Motor neuron (in vitro differentiated cells): ENCODE measurements around the gene PCDH9. TPM values are rescaled to one million over a fixed set of nuclear protein-coding genes. Genes with fewer than 3 reads are reported as not detected.
A peak's percentile ranks its signal among the peaks of the same experiment; 100 is the strongest.

Source experiments
- ATAC-seq, 8 experiments: fragments of 200-7000 bp; cut with Tn5 transposase; replicated peaks in 6 of 8; 2 replicates each; pipeline ENCODE4 v1.8.0; 2021; ENCODE audit warnings: mild to moderate bottlenecking in 8 of 8, moderate library complexity in 8 of 8
- H3K27ac ChIP-seq, 2 donors: fragments of 250-450 bp; sonication (Bioruptor Pico); 2 replicates each; pipeline ENCODE4 v1.9.0; 2021; ENCODE audit warnings: antibody characterized with exemption in 2 of 2, mild to moderate bottlenecking in 2 of 2, moderate library complexity in 1 of 2
- H3K4me1 ChIP-seq, 2 donors: fragments of 250-450 bp; sonication (Bioruptor Pico); replicated peaks in 1 of 2; 2 replicates each; pipeline ENCODE4 v1.6.1; 2021; ENCODE audit warnings: antibody characterized with exemption in 2 of 2, mild to moderate bottlenecking in 2 of 2, moderate library complexity in 1 of 2
- H3K4me3 ChIP-seq, 5 donors: fragments of 250-450 bp; sonication (Bioruptor Pico); 2 replicates each; pipeline ENCODE4 v1.9.0; 2021; ENCODE audit warnings: antibody characterized with exemption in 5 of 5, mild to moderate bottlenecking in 5 of 5, moderate library complexity in 4 of 5
- WGBS, 10 experiments: fragments of 450-650 bp; shearing (Covaris generic); methylation state at CpG; one replicate each; pipeline ENCODE4 v1.0.0; 2022; 5-methylcytosine and 5-hydroxymethylcytosine counted together
- in situ Hi-C, 9 experiments: fragments of 400-800 bp; cut with MboI; loops; one replicate each; pipeline ENCODE4 v1.15.0; 2021; ENCODE audit warnings: low sequenced_read_pairs in 9 of 9, low pct_unique_long_range_greater_than_20kb in 2 of 9; ENCODE audit not compliant: unreplicated experiment in 9 of 9
- total RNA-seq, 8 experiments: library from RNA; unstranded; fragments of 300-600 nt; gene quantifications; 2 replicates each; pipeline versions ENCODE4 v1.2.3 to v1.2.4, GENCODE V29; 2022

The PCDH9 gene
- total RNA-seq, 8 experiments from 2014 or later, result 0.51 to 201 (median 64.7) TPM

DNA sequence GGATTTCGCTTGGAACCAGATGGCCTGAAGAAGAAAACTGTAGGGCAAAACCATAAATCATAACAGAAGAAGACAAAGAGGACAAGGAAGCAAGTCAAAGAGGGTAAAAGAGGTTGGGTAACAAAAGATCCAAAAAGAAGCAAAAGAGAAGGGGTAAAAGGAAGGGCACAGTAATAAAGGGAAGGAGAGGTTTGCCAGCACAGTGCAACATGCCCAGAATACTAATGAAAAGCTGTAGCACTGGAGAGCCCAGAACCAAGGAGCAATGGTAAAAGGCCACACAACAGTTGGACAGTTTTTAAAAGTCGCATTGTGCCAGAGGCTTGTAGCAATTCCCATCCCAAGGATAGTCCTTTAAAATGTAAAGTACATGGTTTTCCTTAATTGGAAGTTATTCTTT is 506.6 kb downstream of the PCDH9 start:
- Histone ChIP-seq H3K4me1 (peaks cover 9 to 16% of the 10 kb centered on the region in 2 donors), H3K4me3 (no peak overlapping the region), H3K27ac (peak overlapping the region in 1 of 2 donors; percentile 22)
- in situ Hi-C loops, result no loop called here
- WGBS, 10 experiments, result 0 to 62% (median 43%) methylated on average over 1 to 2 of the region's 2 CpGs
- ATAC-seq, result peak in 5 of 8 experiments; percentile 54 to 98 (median 88)

DNA sequence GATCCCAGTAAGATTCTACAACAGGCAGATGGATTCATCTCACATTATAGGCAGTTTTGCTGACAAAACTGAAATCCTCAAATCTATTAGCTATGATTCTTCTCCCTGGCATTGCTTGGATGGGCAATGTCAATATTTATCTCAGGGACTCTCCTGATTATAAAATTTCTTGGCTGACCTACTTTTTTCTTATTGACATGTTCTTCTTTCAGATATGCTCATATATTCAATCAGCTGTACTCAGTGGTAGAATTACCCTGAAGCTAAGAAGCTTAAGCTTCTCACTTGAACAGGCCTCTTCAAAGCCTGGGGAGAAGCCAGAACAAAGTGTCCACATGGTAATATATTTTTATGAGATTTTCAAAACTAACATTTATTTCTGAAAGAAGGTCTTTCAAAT is 513.6 kb downstream of the PCDH9 start:
- H3K4me1 ChIP-seq, result peaks cover 0 to 6% of the 10 kb centered on the region in 2 donors
- no peak overlapping the region for H3K4me3 ChIP-seq
- in situ Hi-C loops, result no loop called here
- peak in 1 of 8 experiments; percentile 54 for ATAC-seq
- H3K27ac ChIP-seq, result no peak overlapping the region

DNA sequence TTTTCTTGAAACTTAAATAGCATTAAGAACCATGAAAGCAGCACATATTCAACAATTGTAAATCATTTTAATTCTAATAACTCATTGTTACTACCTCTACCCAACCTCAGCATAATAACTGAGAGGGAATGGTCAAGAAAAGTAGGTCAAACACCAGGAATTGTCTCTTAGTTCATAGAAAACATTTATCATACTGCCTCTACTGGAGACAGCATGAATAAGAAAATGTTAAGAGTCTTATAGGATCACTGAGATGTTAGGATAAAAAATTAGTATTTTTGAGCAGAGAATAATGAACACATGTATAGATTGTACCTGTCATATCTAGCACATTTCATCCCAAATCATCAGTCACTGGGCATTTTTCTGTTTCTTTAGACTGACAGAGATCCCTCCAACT is 515.3 kb downstream of the PCDH9 start:
- ATAC-seq, result no peak
- in situ Hi-C loops, result no loop called here
- Histone ChIP-seq H3K4me1 (peaks cover 0 to 2% of the 10 kb centered on the region in 2 donors), H3K27ac (no peak overlapping the region), H3K4me3 (no peak overlapping the region)

DNA sequence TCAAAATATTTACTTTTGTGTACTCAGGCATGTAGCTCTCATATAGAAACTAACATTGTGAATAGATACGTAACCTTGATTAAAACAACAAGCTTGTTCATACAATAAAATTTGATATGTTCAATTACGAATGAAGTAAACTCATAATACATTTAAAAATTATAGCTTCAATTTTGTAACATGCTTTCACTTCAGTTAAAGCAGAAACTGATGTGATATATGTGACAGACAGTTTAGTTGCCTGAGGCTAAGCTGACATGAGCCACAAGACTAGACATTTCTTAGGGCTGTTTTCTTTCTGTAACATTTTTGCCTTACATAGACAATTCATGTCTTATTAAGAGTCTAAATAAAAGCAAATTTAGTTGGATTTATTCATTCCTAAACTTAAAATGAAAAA is 526.0 kb downstream of the PCDH9 start:
- in situ Hi-C loops, result no loop called here
- Histone ChIP-seq H3K4me1 (peaks cover 0 to 8% of the 10 kb centered on the region in 2 donors), H3K4me3 (no peak overlapping the region), H3K27ac (no peak overlapping the region)
- no peak for ATAC-seq
- 55 to 100% (median 96%) methylated on average over 1 to 2 of the region's 2 CpGs; no CpG with 5 or more reads in 1 of the 10 experiments for WGBS, 10 experiments

DNA sequence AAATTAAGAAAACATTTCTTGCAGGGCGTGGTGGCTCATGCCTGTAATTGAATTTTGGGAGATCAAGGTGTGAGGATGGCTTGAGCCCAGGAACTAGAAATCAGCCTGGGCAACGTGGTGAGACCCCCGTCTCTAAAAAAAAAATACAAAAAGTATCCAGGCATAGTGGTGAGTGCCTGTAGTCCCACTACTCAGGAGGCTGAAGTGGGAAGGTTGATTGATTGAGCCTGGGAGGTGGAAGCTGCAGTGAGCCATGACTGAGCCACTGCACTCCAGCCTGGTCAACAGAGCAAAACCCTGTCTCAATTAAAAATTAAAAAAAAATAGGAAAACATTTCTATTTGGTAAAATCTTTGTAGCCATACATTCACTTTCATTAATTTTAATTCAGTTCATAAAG is 526.5 kb downstream of the PCDH9 start:
- WGBS, 10 experiments, result 0 to 100% (median 82%) methylated on average over 1 to 3 of the region's 3 CpGs; no CpG with 5 or more reads in 3 of the 10 experiments
- no peak for ATAC-seq
- no peak overlapping the region for H3K27ac ChIP-seq
- no peak overlapping the region for H3K4me3 ChIP-seq
- H3K4me1 ChIP-seq, result peaks cover 0 to 8% of the 10 kb centered on the region in 2 donors
- in situ Hi-C loops, result no loop called here

DNA sequence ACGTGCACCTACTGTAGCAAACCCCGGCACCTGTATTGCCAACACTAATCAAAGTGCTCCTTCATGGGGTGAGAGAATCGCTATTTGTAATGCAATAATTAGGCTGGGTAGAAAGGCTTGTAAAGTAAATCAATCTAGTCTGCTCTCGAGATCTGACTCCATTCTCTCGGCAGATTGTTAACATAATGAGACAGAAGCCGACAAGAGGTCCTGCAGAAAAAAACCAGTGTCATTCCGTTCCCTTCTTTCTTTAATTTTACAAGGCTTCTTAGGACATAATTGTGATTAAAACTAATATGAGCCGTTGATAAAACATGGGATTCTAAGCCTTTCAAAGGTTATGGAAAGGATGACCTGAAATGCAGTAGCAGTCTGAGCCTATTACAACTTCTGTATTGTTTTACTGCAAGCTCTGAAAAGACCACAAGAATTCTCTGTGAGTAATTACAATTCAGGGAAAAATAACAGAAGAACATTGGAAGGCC is 530.0 kb downstream of the PCDH9 start:
- Histone ChIP-seq H3K27ac (no peak overlapping the region), H3K4me3 (peak overlapping the region in 1 of 5 donors; percentile 1), H3K4me1 (peaks cover 0 to 8% of the 10 kb centered on the region in 2 donors)
- WGBS, 10 experiments, result 7 to 80% (median 15%) methylated on average over 3 to 8 of the region's 8 CpGs
- in situ Hi-C loops, result no loop called here
- peak in 5 of 8 experiments; percentile 75 to 84 (median 79) for ATAC-seq

DNA sequence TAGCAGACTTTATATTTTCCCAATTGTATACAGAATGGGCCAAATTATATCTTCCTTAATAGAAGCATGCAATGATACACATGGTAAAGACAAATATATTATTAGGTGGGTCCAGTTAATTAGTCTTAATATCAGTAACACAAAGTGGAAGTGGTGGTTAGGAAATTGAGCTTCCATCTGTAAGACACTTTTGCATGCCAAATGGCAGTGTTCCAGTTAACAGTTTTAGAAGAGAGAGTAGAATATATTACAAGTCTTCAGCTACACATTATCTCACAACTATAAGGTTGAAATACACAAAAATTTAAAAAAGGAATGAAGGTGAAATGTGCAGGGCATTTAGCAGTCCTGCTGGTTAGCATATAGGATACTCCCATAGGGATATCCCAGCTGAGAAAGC is 536.5 kb downstream of the PCDH9 start:
- ATAC-seq, result peak in 1 of 8 experiments; percentile 42
- Histone ChIP-seq H3K4me1 (peaks cover 0 to 3% of the 10 kb centered on the region in 2 donors), H3K27ac (no peak overlapping the region), H3K4me3 (no peak overlapping the region)
- in situ Hi-C loops, result loop anchor here in 1 of 9 experiments (25.0 kb wide), 1 partner anchor 519 kb away; no protein-coding TSS in a partner anchor

DNA sequence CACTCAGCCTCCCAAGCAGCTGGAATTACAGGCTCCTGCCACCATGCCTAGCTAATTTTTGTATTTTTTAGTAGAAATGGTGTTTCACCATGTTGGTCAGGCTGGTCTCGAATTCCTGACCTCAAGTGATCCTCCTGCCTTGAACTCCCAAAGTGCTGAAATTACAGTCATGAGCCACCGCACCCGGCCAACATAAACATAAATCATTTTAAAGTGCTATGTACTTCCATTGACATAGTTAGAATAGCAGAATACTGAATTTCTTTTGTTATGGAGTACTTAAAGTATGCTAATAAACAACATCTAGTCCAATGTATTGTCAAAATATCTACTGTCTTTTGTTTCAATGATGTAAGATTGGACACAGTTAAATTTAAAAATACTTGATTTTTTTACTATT is 539.0 kb downstream of the PCDH9 start:
- Histone ChIP-seq H3K4me3 (no peak overlapping the region), H3K27ac (no peak overlapping the region), H3K4me1 (peaks cover 0 to 3% of the 10 kb centered on the region in 2 donors)
- no peak for ATAC-seq
- in situ Hi-C loops, result loop anchor here in 1 of 9 experiments (25.0 kb wide), 1 partner anchor 521 kb away; no protein-coding TSS in a partner anchor
- 20 to 89% (median 63%) methylated on average over 1 to 3 of the region's 3 CpGs for WGBS, 10 experiments

DNA sequence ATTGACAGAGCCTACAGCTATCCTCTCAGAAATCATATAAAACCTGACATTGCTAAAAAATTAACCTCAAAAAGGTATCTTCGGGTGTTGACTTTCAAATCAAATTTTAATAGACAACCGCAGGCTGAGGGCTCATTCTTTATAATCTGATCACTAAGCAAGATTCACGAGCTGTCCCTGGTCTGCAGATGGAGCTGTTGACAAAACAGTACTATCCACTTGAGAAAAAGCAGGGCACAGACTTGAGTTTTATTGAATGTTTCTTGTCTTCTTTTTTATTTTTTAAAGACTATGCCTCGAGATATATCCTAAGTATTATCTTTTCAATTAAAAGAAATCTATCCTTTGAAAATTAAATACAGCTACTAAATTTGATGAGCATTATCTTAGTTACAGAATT is 540.5 kb downstream of the PCDH9 start:
- Histone ChIP-seq H3K27ac (no peak overlapping the region), H3K4me3 (no peak overlapping the region), H3K4me1 (peaks cover 0 to 3% of the 10 kb centered on the region in 2 donors)
- 0 to 31% (median 13%) methylated on average over 2 to 4 of the region's 4 CpGs for WGBS, 10 experiments
- in situ Hi-C loops, result loop anchor here in 1 of 9 experiments (25.0 kb wide), 1 partner anchor 523 kb away; no protein-coding TSS in a partner anchor
- peak in 4 of 8 experiments; percentile 37 to 60 (median 52) for ATAC-seq

DNA sequence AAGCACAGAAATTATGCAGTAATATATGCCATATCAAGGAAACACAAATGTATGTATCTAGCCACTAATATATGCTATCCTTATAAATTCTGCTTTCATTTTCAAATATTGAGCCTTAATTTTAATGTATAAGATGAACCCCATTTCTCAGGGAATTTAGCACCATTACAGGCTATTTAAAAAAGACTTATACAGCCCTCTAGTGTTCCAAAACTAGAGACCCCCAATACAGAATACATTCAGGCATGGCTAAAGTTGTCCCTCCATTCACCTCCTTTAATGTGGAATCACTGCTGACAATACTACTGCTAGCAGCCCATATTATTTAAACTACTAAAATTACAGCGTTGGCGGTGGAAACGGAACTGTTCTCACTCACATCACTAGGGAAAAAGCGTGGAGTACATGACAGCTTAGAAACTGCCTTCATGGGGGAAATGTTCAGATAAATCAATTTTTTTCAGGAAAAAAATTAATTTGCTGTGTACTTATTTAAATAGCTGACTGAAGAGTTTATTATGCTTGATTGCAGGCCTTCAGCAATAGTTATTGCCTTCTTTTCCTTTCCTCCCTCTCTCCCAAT is 541.0 kb downstream of the PCDH9 start:
- no peak overlapping the region for H3K27ac ChIP-seq
- no peak overlapping the region for H3K4me3 ChIP-seq
- WGBS, 10 experiments, result 17 to 100% (median 86%) methylated on average over 1 to 4 of the region's 4 CpGs; no CpG with 5 or more reads in 2 of the 10 experiments
- peaks cover 0 to 3% of the 10 kb centered on the region in 2 donors for H3K4me1 ChIP-seq
- peak in 3 of 8 experiments; percentile 26 to 57 (median 47) for ATAC-seq
- in situ Hi-C loops, result loop anchor here in 1 of 9 experiments (25.0 kb wide), 1 partner anchor 523 kb away; no protein-coding TSS in a partner anchor

DNA sequence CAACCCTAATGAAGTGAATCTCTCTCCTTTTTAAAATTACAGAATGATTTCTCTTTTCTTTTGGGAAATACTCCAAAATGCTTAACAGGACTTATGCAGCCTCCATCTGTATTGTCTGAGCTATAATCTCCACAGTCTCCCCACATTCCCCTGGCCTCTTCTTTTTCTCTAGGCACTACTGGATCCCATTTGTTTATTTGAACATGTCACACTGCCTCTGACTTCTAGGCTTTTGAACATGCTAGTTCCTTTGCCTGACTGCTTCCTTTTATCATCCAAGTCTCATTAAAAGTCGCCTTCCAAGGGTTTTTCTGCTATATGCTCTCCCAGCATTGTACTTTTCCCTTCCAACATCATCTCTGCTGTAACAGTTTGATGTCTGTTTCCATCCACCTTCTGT is 548.7 kb downstream of the PCDH9 start:
- in situ Hi-C loops, result loop anchor here in 1 of 9 experiments (25.0 kb wide), 1 partner anchor 531 kb away; no protein-coding TSS in a partner anchor
- peaks cover 0 to 4% of the 10 kb centered on the region in 2 donors for H3K4me1 ChIP-seq
- H3K4me3 ChIP-seq, result no peak overlapping the region
- no peak overlapping the region for H3K27ac ChIP-seq
- WGBS, 10 experiments, result 0 to 100% (median 61%) methylated on average over 1 of the region's 1 CpG; no CpG with 5 or more reads in 2 of the 10 experiments
- peak in 1 of 8 experiments; percentile 47 for ATAC-seq

DNA sequence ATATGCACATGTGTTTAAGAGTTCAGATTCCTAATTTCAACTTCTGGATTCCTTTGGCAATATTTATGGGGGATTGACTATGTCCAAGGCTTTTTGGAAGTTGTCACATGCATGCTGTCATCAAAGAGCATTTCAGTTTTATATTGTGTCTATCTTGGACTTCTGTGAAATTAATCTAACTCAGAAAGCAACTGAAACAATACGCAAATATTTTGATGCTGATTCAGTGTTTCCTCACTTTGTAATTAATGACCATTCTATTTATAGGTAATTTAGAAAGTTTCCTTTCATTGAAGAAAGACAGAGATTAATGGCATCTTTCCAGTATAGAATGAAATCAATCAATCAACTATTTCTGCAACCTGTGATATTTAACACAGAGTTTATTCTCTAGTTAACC is 550.1 kb downstream of the PCDH9 start:
- H3K4me1 ChIP-seq, result peaks cover 0 to 4% of the 10 kb centered on the region in 2 donors
- no peak overlapping the region for H3K27ac ChIP-seq
- no peak for ATAC-seq
- in situ Hi-C loops, result loop anchor here in 1 of 9 experiments (25.0 kb wide), 1 partner anchor 532 kb away; no protein-coding TSS in a partner anchor
- no peak overlapping the region for H3K4me3 ChIP-seq
- 0 to 100% (median 87%) methylated on average over 1 of the region's 1 CpG; no CpG with 5 or more reads in 2 of the 10 experiments for WGBS, 10 experiments

DNA sequence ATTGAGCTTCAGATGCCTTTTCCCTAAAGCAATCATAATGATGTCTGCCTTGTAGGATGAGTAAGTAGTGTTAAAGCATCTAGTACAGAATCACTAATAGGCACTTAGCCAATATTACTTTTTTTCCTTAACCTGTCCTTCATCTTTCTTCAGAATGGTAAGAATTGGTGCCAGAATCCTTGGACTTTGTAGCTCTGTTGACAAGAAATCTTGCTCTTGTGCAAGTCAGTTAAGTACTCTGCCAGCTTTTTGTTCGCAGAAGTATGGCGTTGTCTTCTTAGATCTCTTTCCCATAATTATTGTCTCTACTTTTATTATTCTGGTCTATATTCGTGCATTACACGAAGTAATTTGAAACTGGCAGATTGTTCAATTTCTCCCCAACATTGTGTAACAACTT is 554.5 kb downstream of the PCDH9 start:
- WGBS, 10 experiments, result 0 to 100% (median 78%) methylated on average over 3 to 4 of the region's 4 CpGs
- in situ Hi-C loops, result loop anchor here in 1 of 9 experiments (25.0 kb wide), 1 partner anchor 537 kb away; no protein-coding TSS in a partner anchor
- Histone ChIP-seq H3K4me3 (no peak overlapping the region), H3K4me1 (no peaks in the 10 kb centered on the region), H3K27ac (no peak overlapping the region)
- ATAC-seq, result no peak
